Sigmoid colon (tissue), 4 donors: ENCODE data around the gene CRY1.

ENCODE experiments used
- CTCF ChIP-seq, 4 experiments: fragments of 450-650 bp in 3 of 4; fragments of 200-600 bp in 1 of 4; IDR thresholded peaks; one replicate each; pipeline ENCODE4 v1.5.1; 2016 to 2019; ENCODE audit warnings: antibody characterized with exemption in 4 of 4, mild to moderate bottlenecking in 3 of 4, moderate library complexity in 2 of 4
- EP300 ChIP-seq, 4 donors: sonication (generic); formaldehyde crosslinking; IDR thresholded peaks; one replicate each; pipeline ENCODE4 v1.6.1; 2017; ENCODE audit warnings: antibody characterized with exemption in 4 of 4
- POLR2A ChIP-seq, 2 donors: fragments of 450-650 bp; IDR thresholded peaks; one replicate each; pipeline ENCODE4 v1.6.1; 2016; ENCODE audit warnings: antibody characterized with exemption in 2 of 2, mild to moderate bottlenecking in 2 of 2, moderate library complexity in 2 of 2
- POLR2AphosphoS5 ChIP-seq, 4 donors: sonication (generic); formaldehyde crosslinking; IDR thresholded peaks; one replicate each; pipeline ENCODE4 v1.6.1; 2017; ENCODE audit warnings: antibody characterized with exemption in 4 of 4

DNA sequence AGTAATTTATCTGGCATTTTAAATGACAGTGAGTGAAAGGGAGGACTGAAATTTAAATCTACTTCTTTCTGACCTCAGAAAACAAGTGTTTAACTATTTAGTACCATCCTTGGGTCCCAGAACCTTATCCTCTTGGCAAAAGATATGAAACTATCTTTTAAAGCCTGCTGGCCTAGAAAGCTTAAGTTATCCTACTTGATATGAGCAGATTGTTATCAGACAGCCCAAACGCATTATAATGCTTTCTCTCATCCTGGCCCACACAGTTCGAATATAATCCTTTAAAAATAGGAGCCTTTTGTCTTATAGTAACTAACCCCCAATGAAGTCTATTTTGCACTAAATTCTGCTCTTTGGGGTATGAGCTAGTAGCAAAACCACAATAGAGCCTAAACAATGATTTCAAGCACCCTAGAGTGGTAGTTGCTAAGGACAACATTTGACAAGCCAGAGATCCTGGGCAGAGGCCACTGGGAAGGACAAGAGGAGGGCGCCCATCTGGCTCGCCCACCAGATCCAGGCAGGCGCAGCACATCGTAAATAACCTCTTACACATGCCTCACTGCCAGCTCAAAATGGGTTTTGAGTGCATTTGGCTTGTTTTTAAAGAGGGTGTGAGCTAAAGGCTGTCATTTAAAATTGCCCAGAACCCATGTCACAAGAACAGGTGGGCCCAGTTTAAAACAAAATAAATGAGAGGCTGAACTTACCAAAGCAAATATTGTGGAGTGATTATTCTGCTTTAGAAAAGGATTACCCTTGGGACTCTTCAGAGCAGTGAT lies 37.7 kb upstream of the CRY1 start:
- no peak for TF ChIP-seq CTCF (IDR thresholded peaks at IDR 0.05)
- TF ChIP-seq EP300 (IDR thresholded peaks at IDR 0.05) = no peak
- no peak for TF ChIP-seq POLR2A (IDR thresholded peaks at IDR 0.05)
- no peak for TF ChIP-seq POLR2AphosphoS5 (IDR thresholded peaks at IDR 0.05)
